ENCODE measurements around the gene DPH3. TPM values are rescaled to one million over a fixed set of nuclear protein-coding genes. Genes with fewer than 3 reads are reported as not detected.
A peak's percentile ranks its signal among the peaks of the same experiment; 100 is the strongest.

Gene DPH3
- total and polyA plus RNA-seq, 9 of the 15 experiments (the other 6 are each of a cell fraction or from before 2014, with no cell fraction given) = 15.9 to 131 (median 38.7) TPM

GRCh38 chr3:16309558-16309957 lies 44.8 kb upstream of the DPH3 start (continued):
- TF ChIP-seq MGA (IDR thresholded peaks at IDR 0.05) (0 out of 2 replicates have a peak, but pooled peaks have one; percentile 22), ZBTB2 (IDR thresholded peaks at IDR 0.05) (peak; percentile 30; the same call in 1 of the 2 replicates), ARID3A (IDR thresholded peaks at IDR 0.05; ENCODE audit: borderline replicate concordance, low read depth, low read length) (peak; percentile 86; the same call in 1 of the 2 replicates), JUN (IDR thresholded peaks at IDR 0.05; ENCODE audit: borderline replicate concordance, low read depth, low read length) (peak; percentile 95), JUN (CRISPR knock-in tag; IDR thresholded peaks at IDR 0.05; ENCODE audit: borderline replicate concordance) (no peak), ZFX (CRISPR knock-in tag; IDR thresholded peaks at IDR 0.05) (no peak), CC2D1A (IDR thresholded peaks at IDR 0.05) (no peak), ARID2 (IDR thresholded peaks at IDR 0.05) (no peak), TAL1 (IDR thresholded peaks at IDR 0.05) (peak; percentile 47), NR2C1 (IDR thresholded peaks at IDR 0.05) (no peak), NR2C1 (tag; IDR thresholded peaks at IDR 0.05) (no peak), STAT5A (IDR thresholded peaks at IDR 0.05; ENCODE audit: borderline replicate concordance, low read length) (peak; percentile 25), NCOA1 (IDR thresholded peaks at IDR 0.05; ENCODE audit: low read depth) (peak; percentile 13; the same call in 1 of the 2 replicates), MAZ (CRISPR knock-in tag; conservative IDR thresholded peaks at IDR 0.05 in 1 of 2, IDR thresholded peaks at IDR 0.05 in 1 of 2) (0 out of 4 replicates have a peak, but pooled peaks of 1 of the 2 experiments have one; percentile 26), SOX6 (IDR thresholded peaks at IDR 0.05) (peak; percentile 66; the same call in 1 of the 2 replicates)

All from K562 (cell line).